H1 (cell line): ENCODE results near the gene UNK. TPM values are rescaled to one million over a fixed set of nuclear protein-coding genes. Genes with fewer than 3 reads are reported as not detected.

Experiments used
- CTCF ChIA-PET: fragments of 300-600 bp; sonication (Branson Sonifier 250); formaldehyde crosslinking; loops from one replicate; lab custom pipeline; 2021; ENCODE audit not compliant: partially characterized antibody; lab: Charles Lee
- POLR2A ChIA-PET: fragments of 300-600 bp; sonication (Branson Sonifier 250); formaldehyde crosslinking; loops from one replicate; lab custom pipeline; 2021; ENCODE audit warnings: inconsistent platforms; ENCODE audit not compliant: partially characterized antibody; lab: Charles Lee
- DNase-seq, 2 experiments: peaks; one replicate each; pipeline versions ENCODE4 v3.0.0 to v3.0.0-alpha.2; 2010 to 2022; ENCODE audit warnings: low spot score in 2 of 2, low read depth in 1 of 2, mixed read lengths in 1 of 2
- FAIRE-seq: peaks from 2 replicates; lab custom pipeline; 2011; peaks lifted over from hg19 to GRCh38; lab: Jason Lieb, UNC
- H2AFZ ChIP-seq: 2 replicates; pipeline ENCODE4 v1.8.1; 2012; ENCODE audit warnings: low read length, inconsistent platforms
- H2AK5ac ChIP-seq: 2 replicates; pipeline ENCODE4 v1.6.1; 2013; ENCODE audit warnings: low read depth, low read length
- H2BK120ac ChIP-seq: replicated peaks from 2 replicates; pipeline ENCODE3; 2013; ENCODE audit warnings: low read depth, low read length, inconsistent platforms
- H2BK12ac ChIP-seq: 2 replicates; pipeline ENCODE4 v1.6.1; 2013; ENCODE audit warnings: low read depth, low read length
- H2BK15ac ChIP-seq: 2 replicates; pipeline ENCODE4 v1.6.1; 2013; ENCODE audit warnings: low read length
- H2BK20ac ChIP-seq: 2 replicates; pipeline ENCODE4 v1.6.1; 2013; ENCODE audit warnings: low read length
- H2BK5ac ChIP-seq: 2 replicates; pipeline ENCODE4 v1.6.1; 2013; ENCODE audit warnings: low read depth, low read length
- H3K14ac ChIP-seq: 2 replicates; pipeline ENCODE4 v1.6.1; 2013; ENCODE audit warnings: inconsistent platforms; ENCODE audit not compliant: insufficient read length
- H3K18ac ChIP-seq: 2 replicates; pipeline ENCODE4 v1.6.1; 2013; ENCODE audit warnings: low read length; ENCODE audit errors: extremely low read depth
- H3K23ac ChIP-seq: 2 replicates; pipeline ENCODE4 v1.6.1; 2013; ENCODE audit warnings: inconsistent platforms; ENCODE audit not compliant: insufficient read length
- H3K23me2 ChIP-seq: 2 replicates; pipeline ENCODE4 v1.6.1; 2013; ENCODE audit warnings: low read depth, low read length
- H3K27ac ChIP-seq: 2 replicates; pipeline ENCODE4 v1.6.1; 2011; ENCODE audit warnings: low read depth, low read length, inconsistent platforms
- H3K27me3 ChIP-seq, 4 experiments: replicated peaks in 1 of 4; 1 replicate in 1 of 4; 2 replicates in 3 of 4; pipeline versions ENCODE4 v1.6.1 to v1.8.1; 2011 to 2013; ENCODE audit warnings: low read length in 3 of 4, mild to moderate bottlenecking in 3 of 4, inconsistent platforms in 2 of 4, mixed read lengths in 2 of 4, moderate library complexity in 1 of 4; ENCODE audit not compliant: control insufficient read depth in 3 of 4, insufficient read depth in 3 of 4; ENCODE audit errors: extremely low read depth in 1 of 4
- H3K36me3 ChIP-seq, 4 experiments: 2 replicates each; pipeline versions ENCODE4 v1.6.1 to v1.8.1; 2011 to 2013; ENCODE audit warnings: mild to moderate bottlenecking in 4 of 4, low read length in 3 of 4, moderate library complexity in 2 of 4, control low read depth in 1 of 4, inconsistent platforms in 1 of 4; ENCODE audit not compliant: insufficient read depth in 4 of 4, control insufficient read depth in 2 of 4
- H3K4ac ChIP-seq: replicated peaks from 2 replicates; pipeline ENCODE3; 2013; ENCODE audit warnings: low read length, low read depth, mixed read lengths, inconsistent platforms; ENCODE audit not compliant: insufficient read length
- H3K4me1 ChIP-seq, 4 experiments: replicated peaks in 1 of 4; 1 replicate in 1 of 4; 2 replicates in 3 of 4; pipeline versions ENCODE4 v1.6.1 to v1.8.1; 2011 to 2013; ENCODE audit warnings: low read length in 3 of 4, inconsistent platforms in 2 of 4, mixed read lengths in 1 of 4; ENCODE audit not compliant: insufficient read depth in 4 of 4, control insufficient read depth in 3 of 4
- H3K4me2 ChIP-seq, 2 experiments: 2 replicates each; pipeline versions ENCODE4 v1.6.1 to v1.8.1; 2011 to 2013; ENCODE audit warnings: low read depth in 2 of 2, low read length in 2 of 2, control low read depth in 1 of 2, inconsistent platforms in 1 of 2, mild to moderate bottlenecking in 1 of 2; ENCODE audit not compliant: insufficient read depth in 1 of 2
- H3K4me3 ChIP-seq, 4 experiments: fragments of 200-600, 300-600 bp in 1 of 4; sonication (generic), shearing (Covaris generic), sonication (Bioruptor Twin) in 1 of 4; 2 replicates each; pipeline versions ENCODE4 v1.5.1 to v1.8.1; 2011 to 2016; ENCODE audit warnings: low read length in 4 of 4, low read depth in 3 of 4, control low read depth in 2 of 4, inconsistent platforms in 2 of 4, mild to moderate bottlenecking in 2 of 4, mixed read lengths in 1 of 4, moderate library complexity in 1 of 4; ENCODE audit not compliant: insufficient read depth in 2 of 4; ENCODE audit errors: extremely low read depth in 1 of 4
- H3K56ac ChIP-seq: replicated peaks from 2 replicates; pipeline ENCODE3; 2013; ENCODE audit warnings: low read depth, mild to moderate bottlenecking, mixed read lengths, low read length, inconsistent platforms; ENCODE audit not compliant: insufficient read length
- H3K79me1 ChIP-seq: 2 replicates; pipeline ENCODE4 v1.6.1; 2013; ENCODE audit warnings: low read depth, low read length, control low read depth
- H3K79me2 ChIP-seq, 2 experiments: 2 replicates each; pipeline versions ENCODE4 v1.6.1 to v1.8.1; 2012 to 2013; ENCODE audit warnings: low read length in 2 of 2, mild to moderate bottlenecking in 2 of 2, inconsistent platforms in 1 of 2; ENCODE audit not compliant: insufficient read depth in 2 of 2, control insufficient read depth in 1 of 2
- H3K9ac ChIP-seq, 4 experiments: replicated peaks in 1 of 4; 1 replicate in 1 of 4; 2 replicates in 3 of 4; pipeline versions ENCODE4 v1.6.1 to v1.8.1; 2011 to 2013; ENCODE audit warnings: low read depth in 3 of 4, low read length in 3 of 4, control low read depth in 2 of 4, mild to moderate bottlenecking in 2 of 4, moderate library complexity in 2 of 4, inconsistent platforms in 1 of 4; ENCODE audit errors: extremely low read depth in 1 of 4
- H3K9me3 ChIP-seq, 2 experiments: 2 replicates each; pipeline versions ENCODE4 v1.6.1 to v1.8.1; 2012 to 2013; ENCODE audit warnings: mild to moderate bottlenecking in 2 of 2, moderate library complexity in 2 of 2, control low read depth in 1 of 2, inconsistent platforms in 1 of 2, low read depth in 1 of 2, low read length in 1 of 2, mixed read lengths in 1 of 2; ENCODE audit not compliant: insufficient read depth in 2 of 2
- H4K20me1 ChIP-seq, 2 experiments: replicated peaks in 1 of 2; 2 replicates each; pipeline versions ENCODE3 to v1.8.1; 2011 to 2013; ENCODE audit warnings: inconsistent platforms in 2 of 2, low read length in 2 of 2, mild to moderate bottlenecking in 1 of 2; ENCODE audit not compliant: insufficient read depth in 2 of 2, control insufficient read depth in 1 of 2
- H4K5ac ChIP-seq: 2 replicates; pipeline ENCODE4 v1.6.1; 2013; ENCODE audit warnings: low read length, low read depth, mixed read lengths, inconsistent platforms; ENCODE audit not compliant: insufficient read length
- H4K8ac ChIP-seq: 2 replicates; pipeline ENCODE4 v1.8.0; 2013; ENCODE audit warnings: mild to moderate bottlenecking, moderate library complexity, low read length, inconsistent platforms; ENCODE audit not compliant: insufficient read depth; ENCODE audit errors: extremely low read depth
- H4K91ac ChIP-seq: replicated peaks from 2 replicates; pipeline ENCODE3; 2013; ENCODE audit warnings: low read length, mixed read lengths, inconsistent platforms; ENCODE audit not compliant: insufficient read length
- ASH2L ChIP-seq: fragments of 200-600, 300-600 bp; sonication (generic); IDR thresholded peaks from one replicate; pipeline ENCODE4 v1.7.1; 2017; ENCODE audit warnings: low read length
- CTCF ChIP-seq, 3 experiments: IDR thresholded peaks; 1 replicate in 2 of 3; 2 replicates in 1 of 3; pipeline versions ENCODE4 v1.5.1 to v1.6.1; 2011; ENCODE audit warnings: low read length in 3 of 3, mild to moderate bottlenecking in 3 of 3, inconsistent platforms in 2 of 3, low read depth in 1 of 3, moderate library complexity in 1 of 3; ENCODE audit not compliant: insufficient read depth in 1 of 3; ENCODE audit errors: control extremely low read depth in 1 of 3
- EZH2 ChIP-seq: fragments of 200-600 bp; sonication (generic); IDR thresholded peaks from 2 replicates; pipeline ENCODE4 v1.7.1; 2012; ENCODE audit warnings: low read depth, mild to moderate bottlenecking, moderate library complexity, low read length, inconsistent platforms; ENCODE audit not compliant: severe bottlenecking
- HDAC2 ChIP-seq, 2 experiments: fragments of 300-600 bp in 1 of 2; sonication (generic) in 1 of 2; IDR thresholded peaks; 2 replicates each; pipeline ENCODE4 v1.6.1; 2011 to 2012; ENCODE audit warnings: low read depth in 2 of 2, low read length in 2 of 2, mild to moderate bottlenecking in 2 of 2, moderate library complexity in 2 of 2, borderline replicate concordance in 1 of 2, inconsistent platforms in 1 of 2
- KDM1A ChIP-seq: fragments of 200-600, 300-600 bp; sonication (generic); IDR thresholded peaks from 2 replicates; pipeline ENCODE4 v1.7.1; 2016; ENCODE audit warnings: mild to moderate bottlenecking, low read length, borderline replicate concordance
- KDM4A ChIP-seq: IDR thresholded peaks from one replicate; pipeline ENCODE4 v1.7.1; 2012; ENCODE audit warnings: low read depth, mild to moderate bottlenecking, moderate library complexity, low read length, inconsistent platforms; ENCODE audit not compliant: severe bottlenecking
- SIN3A ChIP-seq, 2 experiments: IDR thresholded peaks in 1 of 2; conservative IDR thresholded peaks in 1 of 2; 2 replicates each; pipeline ENCODE4 v1.6.1; 2011 to 2012; ENCODE audit warnings: low read length in 2 of 2, improper control_type of control experiment in 1 of 2, low read depth in 1 of 2, mild to moderate bottlenecking in 1 of 2
- WGBS, 2 experiments: shearing (Covaris generic) in 1 of 2; methylation state at CpG; one replicate each; pipeline versions ENCODE4 v1.1.6 to v1.1.7; 2013 to 2015; ENCODE audit warnings: low lambda C conversion rate in 2 of 2, mixed read lengths in 2 of 2, inconsistent platforms in 1 of 2, low coverage in 1 of 2, missing lambda C conversion rate in 1 of 2; ENCODE audit not compliant: insufficient replicate concordance in 2 of 2, insufficient coverage in 1 of 2, insufficient read length in 1 of 2; ENCODE audit errors: extremely low coverage in 1 of 2, missing lambda C conversion rate in 1 of 2; 5-methylcytosine and 5-hydroxymethylcytosine counted together
- polyA plus RNA-seq, 7 experiments: library from polyadenylated mRNA; depleted of rRNA in 3 of 7; stranded (reverse) in 5 of 7; unstranded in 2 of 7; fragments of >200 nt in 5 of 7; fragments of 200-250 nt in 2 of 7; gene quantifications; 1 replicate in 5 of 7; 2 replicates in 1 of 7; 4 replicates in 1 of 7; pipeline versions ENCODE4 v1.2.1 to v1.2.3, GENCODE V29; 2011 to 2013; ENCODE audit warnings: missing spikeins in 2 of 7, mixed read lengths in 2 of 7
- total RNA-seq: library from RNA; stranded (reverse); fragmentation: NEBNext Ultra II Directional; extraction: Animal tissue kit (Norgen Biotek cat#: 25700); gene quantifications from 2 replicates; pipeline ENCODE4 v1.2.1, GENCODE V29; 2021

The UNK gene
- total and polyA plus RNA-seq, 2 of the 8 experiments (the other 6 are each of a cell fraction or from before 2014, with no cell fraction given), result 24.2 to 33.3 TPM

GRCh38 chr17:75764711-75765421, 19.7 kb upstream of the UNK start, which contains the start of gene GALK1:
Gene GALK1, minus strand, starts transcription at chr17:75765192. Its CDS starts 56 bp downstream, at chr17:75765136.
- no peak within 1 kb of the TSS; the same call in 1 of the 2 replicates for H2BK12ac ChIP-seq
- H2AK5ac ChIP-seq, result no peak within 1 kb of the TSS
- ChIA-PET CTCF (interaction anchor here (0.9 to 19.5 kb wide), 24 partner anchors 13 to 163 kb away, joined by 3 to 359 read pairs (median 4); partner anchors contain the start of gene UNK), POLR2A (interaction anchor here (0.6 to 15.1 kb wide), 8 partner anchors 9 to 309 kb away, joined by 3 to 425 read pairs (median 8); partner anchors contain the start of genes TMEM94 and UNK)
- FAIRE-seq, result no peak
- H3K9me3 ChIP-seq, result no peaks in the 10 kb centered on the region
- peaks cover 0 to 2% (median 0%) of the 10 kb centered on the region in 4 experiments; a peak in 1 of 7 replicates for H3K27me3 ChIP-seq
- H3K36me3 ChIP-seq, result no peaks in the 10 kb centered on the region
- no peak within 1 kb of the TSS for H2BK5ac ChIP-seq
- peak within 1 kb of the TSS; percentile 26 to 79 for H3K4me2 ChIP-seq
- peak within 1 kb of the TSS; percentile 50 to 88 (median 62) for H3K4me3 ChIP-seq
- H3K18ac ChIP-seq, result peak within 1 kb of the TSS; percentile 32; the same call in 1 of the 2 replicates
- peak within 1 kb of the TSS; percentile 87 for H4K8ac ChIP-seq
- WGBS, 2 experiments, result 2% methylated on average over 23 of the region's 71 CpGs; no CpG with 5 or more reads in 1 of the 2 experiments
- H3K14ac ChIP-seq, result no peak within 1 kb of the TSS
- H4K91ac ChIP-seq, result peak within 1 kb of the TSS; percentile 35
- peak in 1 of 2 experiments; percentile 82 for DNase-seq
- no peak within 1 kb of the TSS for H2BK120ac ChIP-seq
- no peak within 1 kb of the TSS for H4K5ac ChIP-seq
- H3K23me2 ChIP-seq, result peaks cover 3% of the 10 kb centered on the region; the same call in 1 of the 2 replicates
- H3K56ac ChIP-seq, result peak within 1 kb of the TSS; percentile 2
- no peak within 1 kb of the TSS for H3K4ac ChIP-seq
- H3K4me1 ChIP-seq, result peaks cover 0 to 8% (median 6%) of the 10 kb centered on the region in 4 experiments; a peak in 5 of 7 replicates
- H3K9ac ChIP-seq, result peak within 1 kb of the TSS in 2 of 4 experiments; percentile 45 to 49; a peak in 4 of 7 replicates
- no peak within 1 kb of the TSS for H3K27ac ChIP-seq
- no peak within 1 kb of the TSS for H3K23ac ChIP-seq
- no peak within 1 kb of the TSS for H2BK20ac ChIP-seq
- peak within 1 kb of the TSS; percentile 54; the same call in 1 of the 2 replicates for H2AFZ ChIP-seq
- H3K79me1 ChIP-seq, result no peaks in the 10 kb centered on the region
- no peak within 1 kb of the TSS for H2BK15ac ChIP-seq
- H4K20me1 ChIP-seq, result no peaks in the 10 kb centered on the region
- no peaks in the 10 kb centered on the region for H3K79me2 ChIP-seq
- TF ChIP-seq KDM4A (peak; percentile 85), EZH2 (no peak), CTCF (IDR thresholded peaks at IDR 0.05; ENCODE audit: control extremely low read depth in 1 of 3, insufficient read depth in 1 of 3, low read depth in 1 of 3, low read length in 3 of 3) (peak; percentile 67 to 74 (median 67)), KDM1A (0 out of 2 replicates have a peak, but pooled peaks have one; percentile 61), ASH2L (peak; percentile 83), HDAC2 (IDR thresholded peaks at IDR 0.05; ENCODE audit: borderline replicate concordance in 1 of 2, low read depth in 2 of 2, low read length in 2 of 2) (peak; percentile 45 to 56; a peak in 1 of 4 replicates), SIN3A (conservative IDR thresholded peaks at IDR 0.05 in 1 of 2, IDR thresholded peaks at IDR 0.05 in 1 of 2; ENCODE audit: low read depth in 1 of 2, low read length in 2 of 2) (peak in 1 of 2 experiments; percentile 28; a peak in 1 of 4 replicates)
